ENCODE data around the gene SEMA3B. TPM values are rescaled to one million over a fixed set of nuclear protein-coding genes. Genes with fewer than 3 reads are reported as not detected.

SEMA3B gene
- total RNA-seq, 2 experiments from 2014 or later, result 1.9 to 2.0 TPM

GRCh38 chr3:50321336-50322114, 52.6 kb downstream of the SEMA3B start:
- Mint-ChIP-seq H3K27me3 (no peaks in the 10 kb centered on the region), H3K27ac (peak overlapping the region; percentile 82), H3K4me1 (ENCODE audit: low read depth) (peaks cover 42% of the 10 kb centered on the region), H3K36me3 (ENCODE audit: low read depth) (peaks cover 14% of the 10 kb centered on the region), H3K9me3 (no peaks in the 10 kb centered on the region), H3K4me3 (peak overlapping the region; percentile 90)
- DNase-seq (peak; percentile 68 to 89 (median 76)), ATAC-seq (ENCODE audit: poor library complexity) (peak; percentile 66)
- peak overlapping the region; percentile 75 to 96 for H3K27ac ChIP-seq (ENCODE audit: low read depth in 1 of 2, low read length in 2 of 2)
- no peaks in the 10 kb centered on the region for H3K9me3 ChIP-seq (ENCODE audit: control insufficient read depth in 1 of 2, insufficient read depth in 1 of 2, low read length in 2 of 2)
- CTCF ChIA-PET, result interaction anchor here (0.6 to 1.3 kb wide), 5 partner anchors 13 to 29 kb away, joined by 3 to 13 read pairs (median 4); partner anchors contain the start of genes CYB561D2, IFRD2 and NPRL2
- peaks cover 10% of the 10 kb centered on the region for H3K36me3 ChIP-seq (ENCODE audit: insufficient read depth, low read length)
- H3K4me3 ChIP-seq (ENCODE audit: low read length), result peak overlapping the region; percentile 68
- intact Hi-C loops (cut with DNase I, micrococcal nuclease), result loop anchor here (1.0 to 5.0 kb wide), 4 partner anchors 15 to 129 kb away; partner anchors contain the start of genes HYAL3 (in 2 of the 2), NAA80 (in 2 of the 2) and GNAT1 (in 1 of the 2)
- H3K27me3 ChIP-seq (ENCODE audit: control insufficient read depth in 1 of 2, insufficient read depth in 2 of 2, low read length in 2 of 2), result no peaks in the 10 kb centered on the region
- TF ChIP-seq CTCF (IDR thresholded peaks at IDR 0.05), result peak; percentile 45
- POLR2A ChIA-PET, result interaction anchor here (1.0 to 3.6 kb wide), 5 partner anchors 15 to 29 kb away, joined by 4 to 25 read pairs (median 15); partner anchors contain the start of genes CYB561D2, HYAL3, IFRD2 and NAA80
- peaks cover 76% of the 10 kb centered on the region for H3K4me1 ChIP-seq (ENCODE audit: insufficient read depth, low read length)

- ATAC-seq (ENCODE audit: poor library complexity) (no peak), DNase-seq (no peak)
- Mint-ChIP-seq H3K4me3 (peak overlapping the region; percentile 90), H3K9me3 (no peaks in the 10 kb centered on the region), H3K4me1 (ENCODE audit: low read depth) (peaks cover 41% of the 10 kb centered on the region), H3K27ac (peak overlapping the region; percentile 12), H3K36me3 (ENCODE audit: low read depth) (peaks cover 14% of the 10 kb centered on the region), H3K27me3 (no peaks in the 10 kb centered on the region)
- POLR2A ChIA-PET, result interaction anchor here (1.0 to 3.6 kb wide), 4 partner anchors 15 to 30 kb away, joined by 5 to 25 read pairs (median 20); partner anchors contain the start of genes CYB561D2, HYAL3, IFRD2 and NAA80
- peak overlapping the region; percentile 30 to 75 for H3K27ac ChIP-seq (ENCODE audit: low read depth in 1 of 2, low read length in 2 of 2)
- no peaks in the 10 kb centered on the region for H3K9me3 ChIP-seq (ENCODE audit: control insufficient read depth in 1 of 2, insufficient read depth in 1 of 2, low read length in 2 of 2)
- TF ChIP-seq CTCF (IDR thresholded peaks at IDR 0.05), result no peak
- peak overlapping the region; percentile 68 for H3K4me3 ChIP-seq (ENCODE audit: low read length)
- CTCF ChIA-PET, result interaction anchor here (0.9 to 1.3 kb wide), 3 partner anchors 15 to 30 kb away, joined by 3 to 13 read pairs (median 5); partner anchors contain the start of genes CYB561D2, IFRD2 and NPRL2
- intact Hi-C loops (cut with DNase I, micrococcal nuclease), result loop anchor here in 1 of 2 experiments (5.0 kb wide), 1 partner anchor 130 kb away; the partner anchor contains the start of gene GNAT1
- H3K4me1 ChIP-seq (ENCODE audit: insufficient read depth, low read length), result peaks cover 76% of the 10 kb centered on the region
- peaks cover 10% of the 10 kb centered on the region for H3K36me3 ChIP-seq (ENCODE audit: insufficient read depth, low read length)
- no peaks in the 10 kb centered on the region for H3K27me3 ChIP-seq (ENCODE audit: control insufficient read depth in 1 of 2, insufficient read depth in 2 of 2, low read length in 2 of 2)
These were observed 53.1 kb downstream of the SEMA3B start for GRCh38 chr3:50322115-50322385.

GRCh38 chr3:50322386-50323091, 53.6 kb downstream of the SEMA3B start, which contains the start of gene HYAL2:
Gene HYAL2 (minus strand): TSS chr3:50322745. CDS start chr3:50320489, 2,256 bp downstream.
- H3K27me3 Mint-ChIP-seq, result no peaks in the 10 kb centered on the region
- H3K36me3 Mint-ChIP-seq (ENCODE audit: low read depth), result peaks cover 14% of the 10 kb centered on the region
- peaks cover 45% of the 10 kb centered on the region for H3K4me1 Mint-ChIP-seq (ENCODE audit: low read depth)
- TF ChIP-seq CTCF (IDR thresholded peaks at IDR 0.05), result no peak
- intact Hi-C loops (cut with DNase I, micrococcal nuclease), result loop anchor here in 1 of 2 experiments (5.0 kb wide), 1 partner anchor 130 kb away; the partner anchor contains the start of gene GNAT1
- POLR2A ChIA-PET, result interaction anchor here (2.2 to 3.6 kb wide), 2 partner anchors 14 to 28 kb away, joined by 15 to 25 read pairs; partner anchors contain the start of genes CYB561D2 and NPRL2
- no peaks in the 10 kb centered on the region for H3K9me3 ChIP-seq (ENCODE audit: control insufficient read depth in 1 of 2, insufficient read depth in 1 of 2, low read length in 2 of 2)
- CTCF ChIA-PET, result interaction anchor here (0.6 to 1.7 kb wide), 2 partner anchors 24 to 76 kb away, joined by 3 to 5 read pairs; no protein-coding TSS in a partner anchor
- DNase-seq (peak in 1 of 14 experiments; percentile 50), ATAC-seq (ENCODE audit: poor library complexity) (no peak)
- H3K9me3 Mint-ChIP-seq, result no peaks in the 10 kb centered on the region
- peak within 1 kb of the TSS; percentile 82 for H3K27ac Mint-ChIP-seq
- peaks cover 76% of the 10 kb centered on the region for H3K4me1 ChIP-seq (ENCODE audit: insufficient read depth, low read length)
- peaks cover 10% of the 10 kb centered on the region for H3K36me3 ChIP-seq (ENCODE audit: insufficient read depth, low read length)
- peak within 1 kb of the TSS; percentile 75 to 96 for H3K27ac ChIP-seq (ENCODE audit: low read depth in 1 of 2, low read length in 2 of 2)
- no peaks in the 10 kb centered on the region for H3K27me3 ChIP-seq (ENCODE audit: control insufficient read depth in 1 of 2, insufficient read depth in 2 of 2, low read length in 2 of 2)
- H3K4me3 ChIP-seq (ENCODE audit: low read length), result peak within 1 kb of the TSS; percentile 68
- H3K4me3 Mint-ChIP-seq, result peak within 1 kb of the TSS; percentile 90
